Kidney (tissue), 14 donors: ENCODE data around the gene TSKU. TPM values are rescaled to one million over a fixed set of nuclear protein-coding genes. Genes with fewer than 3 reads are reported as not detected.
A peak's percentile ranks its signal among the peaks of the same experiment; 100 is the strongest.

Experiments used
- DNase-seq, 5 donors: peaks; one replicate each; pipeline ENCODE4 v3.0.0-alpha.2; 2013 to 2020
- FAIRE-seq: peaks from 2 replicates; lab custom pipeline; 2012; peaks lifted over from hg19 to GRCh38; lab: Jason Lieb, UNC
- H3K27ac ChIP-seq, 2 donors: one replicate each; pipeline ENCODE4 v1.7.0; 2013; ENCODE audit warnings: low read depth in 2 of 2, low read length in 2 of 2, inconsistent platforms in 1 of 2
- H3K27me3 ChIP-seq: one replicate; pipeline ENCODE4 v1.7.1; 2013; ENCODE audit warnings: low read length, inconsistent platforms; ENCODE audit not compliant: control insufficient read depth, insufficient read depth
- H3K36me3 ChIP-seq, 3 donors: one replicate each; pipeline versions ENCODE4 v1.7.0 to v1.7.1; 2013; ENCODE audit warnings: low read length in 3 of 3, control low read depth in 1 of 3, inconsistent platforms in 1 of 3; ENCODE audit not compliant: insufficient read depth in 3 of 3, control insufficient read depth in 2 of 3
- H3K4me1 ChIP-seq, 3 donors: one replicate each; pipeline versions ENCODE4 v1.7.0 to v1.7.1; 2013; ENCODE audit warnings: low read length in 3 of 3, inconsistent platforms in 1 of 3, low read depth in 1 of 3; ENCODE audit not compliant: control insufficient read depth in 2 of 3, insufficient read depth in 2 of 3
- H3K4me3 ChIP-seq, 3 donors: one replicate each; pipeline versions ENCODE4 v1.7.0 to v1.8.1; 2013; ENCODE audit warnings: low read length in 3 of 3, control low read depth in 1 of 3, inconsistent platforms in 1 of 3
- H3K9ac ChIP-seq, 3 donors: one replicate each; pipeline versions ENCODE4 v1.7.0 to v1.7.1; 2013; ENCODE audit warnings: low read length in 3 of 3, control low read depth in 1 of 3, inconsistent platforms in 1 of 3
- H3K9me3 ChIP-seq, 3 donors: one replicate each; pipeline versions ENCODE4 v1.7.0 to v1.7.1; 2013; ENCODE audit warnings: low read length in 3 of 3, control low read depth in 1 of 3, inconsistent platforms in 1 of 3; ENCODE audit not compliant: control insufficient read depth in 2 of 3, insufficient read depth in 1 of 3
- CTCF ChIP-seq: IDR thresholded peaks from 3 replicates; pipeline ENCODE4 v1.5.1; 2012; ENCODE audit warnings: mild to moderate bottlenecking, moderate library complexity, borderline replicate concordance; ENCODE audit not compliant: insufficient read depth; ENCODE audit errors: extremely low read depth
- intact Hi-C: fragments of 100-400 bp; cut with DNase I; formaldehyde crosslinking; loops from one replicate; pipeline ENCODE4 v1.11.1; 2022
- polyA plus RNA-seq: library from polyadenylated mRNA; stranded (reverse); fragments of 350-450 nt; fragmentation: Illumina TruSeq; extraction: RNeasy Lipid Tissue Mini Kit (QIAGEN cat#74804); gene quantifications from one replicate; pipeline ENCODE4 v1.2.3, GENCODE V29; 2014; ENCODE audit warnings: low read depth, low replicate concordance; ENCODE audit not compliant: insufficient read depth
- total RNA-seq: library from RNA; stranded (reverse); fragmentation: NEBNext Ultra II Directional; extraction: Animal tissue kit (Norgen Biotek cat#: 25700); gene quantifications from one replicate; pipeline ENCODE4 v1.2.1, GENCODE V29; 2021
- donor health status: control.
- donor health status: control.
- donor health status: control.
- donor health status: control.
- donor health status: control.
- donor health status: DM: yes; HTN: yes; CAD: no.
- donor health status: Normal renal cell carcinoma (clear cell type).

Gene TSKU
- total and polyA plus RNA-seq, 2 donors from 2014 or later = 27.3 to 41.0 TPM

GRCh38 chr11:76801225-76801624 is 18.1 kb downstream of the TSKU start:
- H3K27me3 ChIP-seq = no peaks in the 10 kb centered on the region
- TF ChIP-seq CTCF = no peak
- no peaks in the 10 kb centered on the region for H3K36me3 ChIP-seq
- FAIRE-seq (no peak), DNase-seq (peak in 1 of 5 donors; percentile 38)
- H3K4me3 ChIP-seq = no peak overlapping the region
- no peaks in the 10 kb centered on the region for H3K9me3 ChIP-seq
- H3K4me1 ChIP-seq = peaks cover 0 to 12% (median 6%) of the 10 kb centered on the region in 3 donors
- H3K27ac ChIP-seq = no peak overlapping the region
- H3K9ac ChIP-seq = no peak overlapping the region
- intact Hi-C loops = no loop called here

GRCh38 chr11:76801736-76802135 is 18.6 kb downstream of the TSKU start:
- Histone ChIP-seq H3K36me3 (no peaks in the 10 kb centered on the region), H3K27ac (no peak overlapping the region), H3K4me3 (no peak overlapping the region), H3K4me1 (peaks cover 0 to 11% (median 6%) of the 10 kb centered on the region in 3 donors), H3K9ac (no peak overlapping the region), H3K27me3 (no peaks in the 10 kb centered on the region), H3K9me3 (no peaks in the 10 kb centered on the region)
- intact Hi-C loops = no loop called here
- TF ChIP-seq CTCF = no peak
- no peak for FAIRE-seq
- no peak for DNase-seq

GRCh38 chr11:76802151-76802550 is 19.0 kb downstream of the TSKU start:
- no peaks in the 10 kb centered on the region for H3K27me3 ChIP-seq
- FAIRE-seq (no peak), DNase-seq (no peak)
- H3K9me3 ChIP-seq = no peaks in the 10 kb centered on the region
- TF ChIP-seq CTCF = no peak
- H3K4me3 ChIP-seq = no peak overlapping the region
- intact Hi-C loops = no loop called here
- no peak overlapping the region for H3K9ac ChIP-seq
- no peak overlapping the region for H3K27ac ChIP-seq
- H3K36me3 ChIP-seq = no peaks in the 10 kb centered on the region
- H3K4me1 ChIP-seq = peaks cover 0 to 11% (median 6%) of the 10 kb centered on the region in 3 donors

GRCh38 chr11:76802621-76803020 is 19.5 kb downstream of the TSKU start:
- Histone ChIP-seq H3K4me3 (no peak overlapping the region), H3K4me1 (peaks cover 0 to 13% (median 6%) of the 10 kb centered on the region in 3 donors), H3K9me3 (no peaks in the 10 kb centered on the region), H3K27ac (no peak overlapping the region), H3K9ac (no peak overlapping the region), H3K36me3 (no peaks in the 10 kb centered on the region), H3K27me3 (no peaks in the 10 kb centered on the region)
- intact Hi-C loops = no loop called here
- DNase-seq (peak in 1 of 5 donors; percentile 3), FAIRE-seq (no peak)
- no peak for TF ChIP-seq CTCF
